Activated CD4-positive, alpha-beta memory T cell treated with anti-CD3 and anti-CD28 coated beads for 36 hours (primary cell): ENCODE results near the gene ECE2. TPM values are rescaled to one million over a fixed set of nuclear protein-coding genes. Genes with fewer than 3 reads are reported as not detected.
"Not testable (repeated sequence)": the region's sequence is repeated elsewhere in the genome, so short reads cannot be mapped to it uniquely, and the experiment has no call there.

ENCODE experiments used
- CTCF ChIA-PET: fragments of 350-600 bp; sonication (Branson Sonifier 250); formaldehyde crosslinking; loops from one replicate; lab custom pipeline; 2021; ENCODE audit warnings: antibody characterized with exemption, inconsistent platforms; lab: Charles Lee
- POLR2A ChIA-PET: fragments of 350-600 bp; sonication (Branson Sonifier 250); formaldehyde crosslinking; loops from one replicate; lab custom pipeline; 2021; ENCODE audit warnings: antibody characterized with exemption; lab: Charles Lee
- DNase-seq: peaks from one replicate; pipeline ENCODE4 v3.0.0-alpha.2; 2020
- H3K27ac Mint-ChIP-seq: one replicate; pipeline ENCODE4 v1.8.0; 2021; ENCODE audit warnings: mixed read lengths
- H3K27me3 Mint-ChIP-seq: one replicate; pipeline ENCODE4 v1.8.0; 2021; ENCODE audit warnings: mixed read lengths
- H3K36me3 Mint-ChIP-seq: one replicate; pipeline ENCODE4 v1.8.0; 2021; ENCODE audit warnings: mixed read lengths
- H3K4me1 Mint-ChIP-seq: one replicate; pipeline ENCODE4 v1.8.0; 2021; ENCODE audit warnings: low read depth, mixed read lengths
- H3K4me3 Mint-ChIP-seq: one replicate; pipeline ENCODE4 v1.8.0; 2021; ENCODE audit warnings: mild to moderate bottlenecking, mixed read lengths
- H3K9me3 Mint-ChIP-seq: one replicate; pipeline ENCODE4 v1.8.0; 2021; ENCODE audit warnings: mixed read lengths
- intact Hi-C: fragments of 100-400 bp; cut with micrococcal nuclease; formaldehyde crosslinking; loops from one replicate; pipeline ENCODE4 v1.15.1; 2023
- microRNA-seq: library from miRNA; unstranded; fragments of <30 nt; microRNA quantifications from one replicate; pipeline ENCODE4 v1.2.0, GENCODE V29; 2022; ENCODE audit warnings: borderline number of aligned reads, borderline microRNAs expressed, borderline replicate concordance
- total RNA-seq, 2 experiments: library from RNA; stranded (reverse); gene quantifications; one replicate each; pipeline ENCODE4 v1.2.3, GENCODE V29; 2021

The ECE2 gene
- total RNA-seq, 2 experiments from 2014 or later, result not detected

DNA sequence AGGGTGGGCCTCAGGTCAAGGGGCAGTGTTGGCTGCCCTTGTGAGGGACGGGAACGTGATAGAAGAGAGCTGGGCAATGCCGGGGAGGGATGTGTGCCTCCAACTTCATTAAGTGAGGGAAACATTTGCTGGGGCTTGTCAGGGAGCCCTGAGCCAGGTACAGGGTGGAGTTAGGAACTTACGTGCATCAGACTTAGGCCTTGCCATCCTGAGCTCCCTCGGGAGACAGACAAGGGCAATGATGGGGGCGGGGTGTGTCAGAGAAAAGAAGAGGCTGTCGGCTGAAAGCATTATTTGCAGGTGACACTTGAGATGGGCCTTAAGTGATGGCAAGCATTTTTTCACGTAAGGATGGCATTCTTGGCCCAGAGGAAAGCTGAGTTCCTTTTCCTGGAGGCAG lies 63.2 kb downstream of the ECE2 start:
- CTCF ChIA-PET, result interaction anchor here (1.2 to 3.3 kb wide), 2 partner anchors 10 to 15 kb away, joined by 3 to 23 read pairs; no protein-coding TSS in a partner anchor
- Mint-ChIP-seq H3K27me3 (no peaks in the 10 kb centered on the region), H3K36me3 (peaks cover 4% of the 10 kb centered on the region), H3K9me3 (no peaks in the 10 kb centered on the region), H3K4me1 (peaks cover 34% of the 10 kb centered on the region), H3K27ac (no peak overlapping the region), H3K4me3 (no peak overlapping the region)
- POLR2A ChIA-PET, result interaction anchor here (1.1 kb wide), 1 partner anchor 23 kb away, joined by 4 read pairs; no protein-coding TSS in a partner anchor
- intact Hi-C loops, result no loop called here
- DNase-seq, result no peak

DNA sequence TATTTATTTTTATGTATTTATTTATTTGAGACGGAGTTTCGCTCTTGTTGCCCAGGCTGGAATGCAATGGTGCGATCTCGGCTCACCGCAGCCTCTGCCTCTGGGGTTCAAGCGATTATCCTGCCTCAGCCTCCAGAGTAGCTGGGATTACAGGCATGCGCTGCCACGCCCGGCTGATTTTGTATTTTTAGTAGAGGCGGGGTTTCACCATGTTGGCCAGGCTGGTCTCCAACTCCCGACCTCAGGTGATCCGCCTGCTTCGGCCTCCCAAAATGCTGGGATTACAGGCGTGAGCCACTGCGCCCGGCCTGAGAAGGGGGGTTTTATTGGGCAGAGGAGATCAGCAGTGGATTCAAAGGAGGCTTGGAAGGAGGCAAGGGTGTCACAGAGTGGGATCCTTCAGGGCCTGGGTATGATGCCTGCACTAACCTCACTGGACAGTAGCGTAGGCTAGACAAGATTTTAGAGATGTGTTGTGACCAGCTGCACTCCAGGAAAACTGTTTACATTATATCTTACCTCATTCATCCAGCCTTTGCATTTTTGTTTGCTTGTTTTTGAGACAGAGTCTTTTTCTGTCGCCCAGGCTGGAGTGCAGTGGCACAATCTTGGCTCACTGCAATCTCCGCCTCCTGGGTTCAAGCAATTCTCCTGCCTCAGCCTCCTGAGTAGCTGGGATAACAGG lies 63.8 kb downstream of the ECE2 start:
- peaks cover 28% of the 10 kb centered on the region for H3K4me1 Mint-ChIP-seq
- H3K27ac Mint-ChIP-seq, intact Hi-C loops, H3K27me3 Mint-ChIP-seq, DNase-seq, H3K36me3 Mint-ChIP-seq, H3K9me3 Mint-ChIP-seq, H3K4me3 Mint-ChIP-seq, POLR2A ChIA-PET: not testable (repeated sequence)
- CTCF ChIA-PET, result interaction anchor here (1.2 to 3.3 kb wide), 2 partner anchors 9 to 15 kb away, joined by 3 to 23 read pairs; no protein-coding TSS in a partner anchor

DNA sequence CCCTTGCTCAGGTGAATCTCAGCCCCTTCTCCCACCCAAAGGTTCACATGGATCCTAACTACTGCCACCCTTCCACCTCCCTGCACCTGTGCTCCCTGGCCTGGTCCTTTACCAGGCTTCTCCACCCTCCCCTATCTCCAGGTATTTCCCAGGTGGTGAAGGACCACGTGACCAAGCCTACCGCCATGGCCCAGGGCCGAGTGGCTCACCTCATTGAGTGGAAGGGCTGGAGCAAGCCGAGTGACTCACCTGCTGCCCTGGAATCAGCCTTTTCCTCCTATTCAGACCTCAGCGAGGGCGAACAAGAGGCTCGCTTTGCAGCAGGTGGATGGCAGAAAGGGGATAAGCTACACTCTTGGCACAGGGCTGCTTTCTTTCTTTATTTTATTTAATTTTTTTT lies 66.1 kb downstream of the ECE2 start:
- Mint-ChIP-seq H3K27ac (no peak overlapping the region), H3K4me1 (peaks cover 13% of the 10 kb centered on the region), H3K36me3 (peaks cover 2% of the 10 kb centered on the region), H3K4me3 (no peak overlapping the region), H3K9me3 (no peaks in the 10 kb centered on the region), H3K27me3 (no peaks in the 10 kb centered on the region)
- ChIA-PET POLR2A (no interaction called here), CTCF (interaction anchor here (2.4 kb wide), 1 partner anchor 13 kb away, joined by 7 read pairs; no protein-coding TSS in a partner anchor)
- intact Hi-C loops, result no loop called here
- DNase-seq, result no peak

Small RNAs within 50 kb of the gene (microRNA-seq; reads per million reads assigned to microRNA genes)
- 1.6 reads per million for gene MIR1224

Other genes starting within 250 kb of the ECE2 start
- gene HTR3D, start 244.3 kb upstream of the ECE2 start, total RNA-seq, result not detected
- gene HTR3C, start 223.0 kb upstream of the ECE2 start, total RNA-seq, result not detected
- not detected for gene HTR3E, start 179.0 kb upstream of the ECE2 start, total RNA-seq
- gene EIF2B5, start 140.7 kb upstream of the ECE2 start, total RNA-seq, result 10 to 100 TPM; 49.6 to 51.5 TPM
- 10 to 100 TPM; 28.5 to 32.4 TPM for gene DVL3, start 120.6 kb upstream of the ECE2 start, total RNA-seq
- 100 to 1,000 TPM; 218 to 221 TPM for gene AP2M1, start 101.2 kb upstream of the ECE2 start, total RNA-seq
- 10 to 100 TPM; 41.2 to 48.7 TPM for gene ABCF3, start 89.8 kb upstream of the ECE2 start, total RNA-seq
- not detected for gene VWA5B2, start 46.4 kb upstream of the ECE2 start, total RNA-seq
- 10 to 100 TPM; 31.6 to 34.1 TPM for gene ALG3, start 27.1 kb upstream of the ECE2 start, total RNA-seq
- 1 to 10 TPM; 3.5 to 4.4 TPM for gene EEF1AKMT4, start 26.4 kb upstream of the ECE2 start, total RNA-seq
- under 1 TPM; 0.21 to 0.51 TPM for gene CAMK2N2, start 14.5 kb upstream of the ECE2 start, total RNA-seq
- gene PSMD2, start 23.2 kb downstream of the ECE2 start, total RNA-seq, result 100 to 1,000 TPM; 246 to 257 TPM
- 100 to 1,000 TPM; 410 to 432 TPM for gene EIF4G1, start 38.6 kb downstream of the ECE2 start, total RNA-seq
- 1 to 10 TPM; 7.0 to 8.9 TPM for gene FAM131A, start 61.6 kb downstream of the ECE2 start, total RNA-seq
- 1 to 10 TPM; 3.2 to 3.7 TPM for gene CLCN2, start 85.6 kb downstream of the ECE2 start, total RNA-seq
- 100 to 1,000 TPM in 1 of 2 experiments, 10 to 100 TPM in 1; 100.0 to 103 TPM for gene POLR2H, start 85.7 kb downstream of the ECE2 start, total RNA-seq
- not detected for gene THPO, start 102.2 kb downstream of the ECE2 start, total RNA-seq
- gene CHRD, start 104.0 kb downstream of the ECE2 start, total RNA-seq, result under 1 TPM in 1 of 2 experiments, not detected in 1; 0.21 TPM